Stimulated activated CD4-positive, alpha-beta T cell treated with anti-CD3 and anti-CD28 coated beads, Interleukin-2, amount 100 ng/mL, for 4 hours (primary cell): Measurements from ENCODE around the gene PIGW.
"Not testable (repeated sequence)": the region's sequence is repeated elsewhere in the genome, so short reads cannot be mapped to it uniquely, and the experiment has no call there.

Source experiments
- DNase-seq: peaks from one replicate; pipeline ENCODE4 v3.0.0-alpha.2; 2020; ENCODE audit warnings: low read depth

The PIGW gene

GRCh38 chr17:36508439-36508838 is 26.3 kb upstream of the PIGW start:
- not testable (repeated sequence) for DNase-seq

- DNase-seq: no peak
Measured at GRCh38 chr17:36509272-36509985, 25.4 kb upstream of the PIGW start.

GRCh38 chr17:36510636-36511035 is 24.2 kb upstream of the PIGW start:
- no peak for DNase-seq

- DNase-seq: no peak
Measured at GRCh38 chr17:36511216-36511615, 23.6 kb upstream of the PIGW start.

- no peak for DNase-seq
Measured at GRCh38 chr17:36512641-36513040, 22.1 kb upstream of the PIGW start.

- no peak for DNase-seq
Measured at GRCh38 chr17:36514856-36515255, 19.9 kb upstream of the PIGW start.

GRCh38 chr17:36515837-36516236 is 18.9 kb upstream of the PIGW start:
- DNase-seq: no peak

GRCh38 chr17:36523113-36523512 is 11.7 kb upstream of the PIGW start:
- DNase-seq: no peak

GRCh38 chr17:36524428-36524876 is 10.3 kb upstream of the PIGW start:
- DNase-seq: peak; percentile 13

GRCh38 chr17:36525113-36525512 is 9.7 kb upstream of the PIGW start:
- DNase-seq: no peak

- DNase-seq: no peak
Measured at GRCh38 chr17:36525888-36526287, 8.9 kb upstream of the PIGW start.

- DNase-seq: no peak
Measured at GRCh38 chr17:36527621-36528250, 7.1 kb upstream of the PIGW start.

- no peak for DNase-seq
Measured at GRCh38 chr17:36529121-36529520, 5.7 kb upstream of the PIGW start.

GRCh38 chr17:36532435-36532975 is 2.3 kb upstream of the PIGW start:
- no peak for DNase-seq

- DNase-seq: peak; percentile 34
Measured at GRCh38 chr17:36533935-36534839, 600 bp upstream of the PIGW start.

- DNase-seq: no peak
Measured at GRCh38 chr17:36535669-36536081, 888 bp downstream of the PIGW start.

- no peak for DNase-seq
Measured at GRCh38 chr17:36540696-36541095, 5.9 kb downstream of the PIGW start.

- DNase-seq: no peak
Measured at GRCh38 chr17:36542755-36543154, 8.0 kb downstream of the PIGW start.

GRCh38 chr17:36544044-36544306 is 9.2 kb downstream of the PIGW start:
- no peak for DNase-seq

GRCh38 chr17:36544307-36545076 is 9.7 kb downstream of the PIGW start, which contains the start of gene GGNBP2:
Gene GGNBP2, plus strand, starts transcription at chr17:36544919. Its CDS starts 806 bp downstream, at chr17:36545725.
- peak; percentile 82 for DNase-seq

GRCh38 chr17:36545077-36545464 is 10.3 kb downstream of the PIGW start:
- DNase-seq: no peak
